ENCODE results near the gene GRID2.

GRID2 gene

GRCh38 chr4:93730760-93731159 is 1427.0 kb downstream of the GRID2 start:
- no peak overlapping the region for H3K4me3 ChIP-seq (ENCODE audit: low read length)
- no peaks in the 10 kb centered on the region for H3K36me3 ChIP-seq (ENCODE audit: control insufficient read depth, insufficient read depth, low read length)
- no CpG with 5 or more reads among the region's 7 CpGs for WGBS (ENCODE audit: insufficient coverage, insufficient read length)
- H3K9me3 ChIP-seq (ENCODE audit: control insufficient read depth, insufficient read depth, low read length): no peaks in the 10 kb centered on the region
- H3K4me1 ChIP-seq (ENCODE audit: control insufficient read depth, insufficient read depth, low read length): 0 out of 2 replicates have a peak, but pooled peaks cover 1% of the 10 kb centered on the region
- DNase-seq (ENCODE audit: low read depth, low spot score): no peak
- H3K27ac ChIP-seq (ENCODE audit: low read length): no peak overlapping the region
- H3K27me3 ChIP-seq (ENCODE audit: control insufficient read depth, insufficient read depth, low read length): no peaks in the 10 kb centered on the region

GRCh38 chr4:93731456-93731855 is 1427.7 kb downstream of the GRID2 start:
- Histone ChIP-seq H3K27ac (ENCODE audit: low read length) (no peak overlapping the region), H3K36me3 (ENCODE audit: control insufficient read depth, insufficient read depth, low read length) (no peaks in the 10 kb centered on the region), H3K27me3 (ENCODE audit: control insufficient read depth, insufficient read depth, low read length) (no peaks in the 10 kb centered on the region), H3K4me1 (ENCODE audit: control insufficient read depth, insufficient read depth, low read length) (0 out of 2 replicates have a peak, but pooled peaks cover 1% of the 10 kb centered on the region), H3K9me3 (ENCODE audit: control insufficient read depth, insufficient read depth, low read length) (no peaks in the 10 kb centered on the region), H3K4me3 (ENCODE audit: low read length) (no peak overlapping the region)
- DNase-seq (ENCODE audit: low read depth, low spot score): no peak
- no CpG with 5 or more reads among the region's 1 CpG for WGBS (ENCODE audit: insufficient coverage, insufficient read length)

- Histone ChIP-seq H3K4me3 (ENCODE audit: low read length) (no peak overlapping the region), H3K4me1 (ENCODE audit: control insufficient read depth, insufficient read depth, low read length) (0 out of 2 replicates have a peak, but pooled peaks cover 1% of the 10 kb centered on the region), H3K36me3 (ENCODE audit: control insufficient read depth, insufficient read depth, low read length) (no peaks in the 10 kb centered on the region), H3K27me3 (ENCODE audit: control insufficient read depth, insufficient read depth, low read length) (no peaks in the 10 kb centered on the region), H3K27ac (ENCODE audit: low read length) (no peak overlapping the region), H3K9me3 (ENCODE audit: control insufficient read depth, insufficient read depth, low read length) (no peaks in the 10 kb centered on the region)
- no peak for DNase-seq (ENCODE audit: low read depth, low spot score)
- no CpG with 5 or more reads among the region's 1 CpG for WGBS (ENCODE audit: insufficient coverage, insufficient read length)
Observed at GRCh38 chr4:93732509-93732908, 1428.7 kb downstream of the GRID2 start.

- Histone ChIP-seq H3K4me1 (ENCODE audit: control insufficient read depth, insufficient read depth, low read length) (no peaks in the 10 kb centered on the region), H3K36me3 (ENCODE audit: control insufficient read depth, insufficient read depth, low read length) (no peaks in the 10 kb centered on the region), H3K27me3 (ENCODE audit: control insufficient read depth, insufficient read depth, low read length) (no peaks in the 10 kb centered on the region), H3K4me3 (ENCODE audit: low read length) (no peak overlapping the region), H3K9me3 (ENCODE audit: control insufficient read depth, insufficient read depth, low read length) (no peaks in the 10 kb centered on the region), H3K27ac (ENCODE audit: low read length) (no peak overlapping the region)
- DNase-seq (ENCODE audit: low read depth, low spot score): no peak
Observed at GRCh38 chr4:93740890-93741289, 1437.1 kb downstream of the GRID2 start.

GRCh38 chr4:93743022-93743421 is 1439.3 kb downstream of the GRID2 start:
- H3K4me1 ChIP-seq (ENCODE audit: control insufficient read depth, insufficient read depth, low read length): no peaks in the 10 kb centered on the region
- H3K36me3 ChIP-seq (ENCODE audit: control insufficient read depth, insufficient read depth, low read length): no peaks in the 10 kb centered on the region
- no peak overlapping the region for H3K4me3 ChIP-seq (ENCODE audit: low read length)
- DNase-seq (ENCODE audit: low read depth, low spot score): no peak
- H3K27me3 ChIP-seq (ENCODE audit: control insufficient read depth, insufficient read depth, low read length): no peaks in the 10 kb centered on the region
- H3K27ac ChIP-seq (ENCODE audit: low read length): no peak overlapping the region
- H3K9me3 ChIP-seq (ENCODE audit: control insufficient read depth, insufficient read depth, low read length): no peaks in the 10 kb centered on the region
- no CpG with 5 or more reads among the region's 2 CpGs for WGBS (ENCODE audit: insufficient coverage, insufficient read length)

- no peak for DNase-seq (ENCODE audit: low read depth, low spot score)
- H3K9me3 ChIP-seq (ENCODE audit: control insufficient read depth, insufficient read depth, low read length): no peaks in the 10 kb centered on the region
- no CpG with 5 or more reads among the region's 1 CpG for WGBS (ENCODE audit: insufficient coverage, insufficient read length)
- no peaks in the 10 kb centered on the region for H3K4me1 ChIP-seq (ENCODE audit: control insufficient read depth, insufficient read depth, low read length)
- H3K27ac ChIP-seq (ENCODE audit: low read length): no peak overlapping the region
- no peak overlapping the region for H3K4me3 ChIP-seq (ENCODE audit: low read length)
- H3K36me3 ChIP-seq (ENCODE audit: control insufficient read depth, insufficient read depth, low read length): no peaks in the 10 kb centered on the region
- H3K27me3 ChIP-seq (ENCODE audit: control insufficient read depth, insufficient read depth, low read length): no peaks in the 10 kb centered on the region
Observed at GRCh38 chr4:93743635-93744034, 1439.9 kb downstream of the GRID2 start.

GRCh38 chr4:93744961-93745360 is 1441.2 kb downstream of the GRID2 start:
- WGBS (ENCODE audit: insufficient coverage, insufficient read length): no CpG with 5 or more reads among the region's 2 CpGs
- H3K27me3 ChIP-seq (ENCODE audit: control insufficient read depth, insufficient read depth, low read length): no peaks in the 10 kb centered on the region; the same call in 1 of the 2 replicates
- no peaks in the 10 kb centered on the region for H3K36me3 ChIP-seq (ENCODE audit: control insufficient read depth, insufficient read depth, low read length)
- H3K4me1 ChIP-seq (ENCODE audit: control insufficient read depth, insufficient read depth, low read length): 0 out of 2 replicates have a peak, but pooled peaks cover 1% of the 10 kb centered on the region
- no peaks in the 10 kb centered on the region for H3K9me3 ChIP-seq (ENCODE audit: control insufficient read depth, insufficient read depth, low read length)
- H3K27ac ChIP-seq (ENCODE audit: low read length): no peak overlapping the region
- no peak for DNase-seq (ENCODE audit: low read depth, low spot score)
- H3K4me3 ChIP-seq (ENCODE audit: low read length): no peak overlapping the region

GRCh38 chr4:93746031-93746430 is 1442.3 kb downstream of the GRID2 start:
- Histone ChIP-seq H3K27ac (ENCODE audit: low read length) (no peak overlapping the region), H3K27me3 (ENCODE audit: control insufficient read depth, insufficient read depth, low read length) (no peaks in the 10 kb centered on the region; the same call in 1 of the 2 replicates), H3K9me3 (ENCODE audit: control insufficient read depth, insufficient read depth, low read length) (no peaks in the 10 kb centered on the region), H3K4me1 (ENCODE audit: control insufficient read depth, insufficient read depth, low read length) (0 out of 2 replicates have a peak, but pooled peaks cover 1% of the 10 kb centered on the region), H3K36me3 (ENCODE audit: control insufficient read depth, insufficient read depth, low read length) (no peaks in the 10 kb centered on the region), H3K4me3 (ENCODE audit: low read length) (no peak overlapping the region)
- DNase-seq (ENCODE audit: low read depth, low spot score): no peak

GRCh38 chr4:93747220-93747619 is 1443.5 kb downstream of the GRID2 start:
- H3K4me1 ChIP-seq (ENCODE audit: control insufficient read depth, insufficient read depth, low read length): 0 out of 2 replicates have a peak, but pooled peaks cover 1% of the 10 kb centered on the region
- no peaks in the 10 kb centered on the region for H3K36me3 ChIP-seq (ENCODE audit: control insufficient read depth, insufficient read depth, low read length)
- no peaks in the 10 kb centered on the region for H3K9me3 ChIP-seq (ENCODE audit: control insufficient read depth, insufficient read depth, low read length)
- no peaks in the 10 kb centered on the region; the same call in 1 of the 2 replicates for H3K27me3 ChIP-seq (ENCODE audit: control insufficient read depth, insufficient read depth, low read length)
- no peak overlapping the region for H3K4me3 ChIP-seq (ENCODE audit: low read length)
- H3K27ac ChIP-seq (ENCODE audit: low read length): no peak overlapping the region
- DNase-seq (ENCODE audit: low read depth, low spot score): no peak
- WGBS (ENCODE audit: insufficient coverage, insufficient read length): no CpG with 5 or more reads among the region's 2 CpGs

GRCh38 chr4:93748373-93749291 is 1444.9 kb downstream of the GRID2 start:
- WGBS (ENCODE audit: insufficient coverage, insufficient read length): no CpG with 5 or more reads among the region's 6 CpGs
- 0 out of 2 replicates have a peak, but pooled peaks cover 1% of the 10 kb centered on the region for H3K4me1 ChIP-seq (ENCODE audit: control insufficient read depth, insufficient read depth, low read length)
- H3K27me3 ChIP-seq (ENCODE audit: control insufficient read depth, insufficient read depth, low read length): no peaks in the 10 kb centered on the region; the same call in 1 of the 2 replicates
- no peak overlapping the region for H3K27ac ChIP-seq (ENCODE audit: low read length)
- no peaks in the 10 kb centered on the region for H3K9me3 ChIP-seq (ENCODE audit: control insufficient read depth, insufficient read depth, low read length)
- H3K4me3 ChIP-seq (ENCODE audit: low read length): no peak overlapping the region
- H3K36me3 ChIP-seq (ENCODE audit: control insufficient read depth, insufficient read depth, low read length): no peaks in the 10 kb centered on the region
- no peak for DNase-seq (ENCODE audit: low read depth, low spot score)
